OCI-LY3 (cell line): ENCODE measurements around the gene FOXE1.

Source experiments
- EZH2phosphoT487 ChIP-seq: fragments of 200-600 bp; shearing (Covaris generic); IDR thresholded peaks from 2 replicates; pipeline ENCODE4 v1.6.1; 2018; ENCODE audit warnings: antibody characterized with exemption, mixed run types, low read depth
- TF ChIP-seq, protein P1 (sequence below): fragments of 200-600, 300-600 bp; sonication (generic); IDR thresholded peaks from 2 replicates; pipeline ENCODE4 v1.5.1; 2014; ENCODE audit warnings: antibody characterized with exemption, low read length, low read depth

DNA sequence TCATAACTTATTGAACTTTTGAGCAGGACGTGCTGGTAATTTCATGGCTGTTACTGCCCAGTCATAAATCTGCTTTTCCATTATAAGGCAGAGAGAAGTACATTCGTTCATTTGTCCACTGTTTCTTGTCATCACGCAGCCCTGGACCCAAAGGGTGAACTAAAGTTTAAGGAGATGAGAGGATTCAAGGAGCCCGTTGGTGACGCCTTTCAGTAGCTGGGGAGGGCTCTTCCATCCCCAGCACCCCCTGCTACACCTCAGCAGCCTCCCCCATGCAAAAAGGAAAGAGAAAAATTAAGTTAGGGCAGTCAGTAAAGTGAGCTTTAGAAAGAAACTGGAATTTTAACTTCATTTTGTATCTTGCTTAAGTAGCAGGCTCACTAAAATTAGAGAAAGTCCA, 2.9 kb downstream of the FOXE1 start:
- TF ChIP-seq, protein P1, sequence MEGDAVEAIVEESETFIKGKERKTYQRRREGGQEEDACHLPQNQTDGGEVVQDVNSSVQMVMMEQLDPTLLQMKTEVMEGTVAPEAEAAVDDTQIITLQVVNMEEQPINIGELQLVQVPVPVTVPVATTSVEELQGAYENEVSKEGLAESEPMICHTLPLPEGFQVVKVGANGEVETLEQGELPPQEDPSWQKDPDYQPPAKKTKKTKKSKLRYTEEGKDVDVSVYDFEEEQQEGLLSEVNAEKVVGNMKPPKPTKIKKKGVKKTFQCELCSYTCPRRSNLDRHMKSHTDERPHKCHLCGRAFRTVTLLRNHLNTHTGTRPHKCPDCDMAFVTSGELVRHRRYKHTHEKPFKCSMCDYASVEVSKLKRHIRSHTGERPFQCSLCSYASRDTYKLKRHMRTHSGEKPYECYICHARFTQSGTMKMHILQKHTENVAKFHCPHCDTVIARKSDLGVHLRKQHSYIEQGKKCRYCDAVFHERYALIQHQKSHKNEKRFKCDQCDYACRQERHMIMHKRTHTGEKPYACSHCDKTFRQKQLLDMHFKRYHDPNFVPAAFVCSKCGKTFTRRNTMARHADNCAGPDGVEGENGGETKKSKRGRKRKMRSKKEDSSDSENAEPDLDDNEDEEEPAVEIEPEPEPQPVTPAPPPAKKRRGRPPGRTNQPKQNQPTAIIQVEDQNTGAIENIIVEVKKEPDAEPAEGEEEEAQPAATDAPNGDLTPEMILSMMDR, result no peak
- no peak for TF ChIP-seq EZH2phosphoT487
